ENCODE measurements around the gene GSTO2.
A peak's percentile ranks its signal among the peaks of the same experiment; 100 is the strongest.

GRCh38 chr10:104353325-104354048, 84.5 kb downstream of the GSTO2 start, which contains the start of gene CFAP58:
- TF ChIP-seq, protein P1, sequence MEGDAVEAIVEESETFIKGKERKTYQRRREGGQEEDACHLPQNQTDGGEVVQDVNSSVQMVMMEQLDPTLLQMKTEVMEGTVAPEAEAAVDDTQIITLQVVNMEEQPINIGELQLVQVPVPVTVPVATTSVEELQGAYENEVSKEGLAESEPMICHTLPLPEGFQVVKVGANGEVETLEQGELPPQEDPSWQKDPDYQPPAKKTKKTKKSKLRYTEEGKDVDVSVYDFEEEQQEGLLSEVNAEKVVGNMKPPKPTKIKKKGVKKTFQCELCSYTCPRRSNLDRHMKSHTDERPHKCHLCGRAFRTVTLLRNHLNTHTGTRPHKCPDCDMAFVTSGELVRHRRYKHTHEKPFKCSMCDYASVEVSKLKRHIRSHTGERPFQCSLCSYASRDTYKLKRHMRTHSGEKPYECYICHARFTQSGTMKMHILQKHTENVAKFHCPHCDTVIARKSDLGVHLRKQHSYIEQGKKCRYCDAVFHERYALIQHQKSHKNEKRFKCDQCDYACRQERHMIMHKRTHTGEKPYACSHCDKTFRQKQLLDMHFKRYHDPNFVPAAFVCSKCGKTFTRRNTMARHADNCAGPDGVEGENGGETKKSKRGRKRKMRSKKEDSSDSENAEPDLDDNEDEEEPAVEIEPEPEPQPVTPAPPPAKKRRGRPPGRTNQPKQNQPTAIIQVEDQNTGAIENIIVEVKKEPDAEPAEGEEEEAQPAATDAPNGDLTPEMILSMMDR (conservative IDR thresholded peaks at IDR 0.05; ENCODE audit: low read depth in 2 of 2) = peak; percentile 57 to 73
- TF ChIP-seq POLR2AphosphoS5 (IDR thresholded peaks at IDR 0.05; ENCODE audit: low read depth) (peak; percentile 62), ZNF114 (CRISPR knock-in tag; IDR thresholded peaks at IDR 0.05) (no peak), EZH2 (IDR thresholded peaks at IDR 0.05; ENCODE audit: low read depth, unreplicated experiment) (no peak), REST (IDR thresholded peaks at IDR 0.05; ENCODE audit: unreplicated experiment) (no peak), EZH2phosphoT487 (IDR thresholded peaks at IDR 0.05; ENCODE audit: unreplicated experiment) (no peak), CREB1 (CRISPR knock-in tag; IDR thresholded peaks at IDR 0.05; ENCODE audit: low read depth) (no peak)
- TF ChIP-seq, protein P2, sequence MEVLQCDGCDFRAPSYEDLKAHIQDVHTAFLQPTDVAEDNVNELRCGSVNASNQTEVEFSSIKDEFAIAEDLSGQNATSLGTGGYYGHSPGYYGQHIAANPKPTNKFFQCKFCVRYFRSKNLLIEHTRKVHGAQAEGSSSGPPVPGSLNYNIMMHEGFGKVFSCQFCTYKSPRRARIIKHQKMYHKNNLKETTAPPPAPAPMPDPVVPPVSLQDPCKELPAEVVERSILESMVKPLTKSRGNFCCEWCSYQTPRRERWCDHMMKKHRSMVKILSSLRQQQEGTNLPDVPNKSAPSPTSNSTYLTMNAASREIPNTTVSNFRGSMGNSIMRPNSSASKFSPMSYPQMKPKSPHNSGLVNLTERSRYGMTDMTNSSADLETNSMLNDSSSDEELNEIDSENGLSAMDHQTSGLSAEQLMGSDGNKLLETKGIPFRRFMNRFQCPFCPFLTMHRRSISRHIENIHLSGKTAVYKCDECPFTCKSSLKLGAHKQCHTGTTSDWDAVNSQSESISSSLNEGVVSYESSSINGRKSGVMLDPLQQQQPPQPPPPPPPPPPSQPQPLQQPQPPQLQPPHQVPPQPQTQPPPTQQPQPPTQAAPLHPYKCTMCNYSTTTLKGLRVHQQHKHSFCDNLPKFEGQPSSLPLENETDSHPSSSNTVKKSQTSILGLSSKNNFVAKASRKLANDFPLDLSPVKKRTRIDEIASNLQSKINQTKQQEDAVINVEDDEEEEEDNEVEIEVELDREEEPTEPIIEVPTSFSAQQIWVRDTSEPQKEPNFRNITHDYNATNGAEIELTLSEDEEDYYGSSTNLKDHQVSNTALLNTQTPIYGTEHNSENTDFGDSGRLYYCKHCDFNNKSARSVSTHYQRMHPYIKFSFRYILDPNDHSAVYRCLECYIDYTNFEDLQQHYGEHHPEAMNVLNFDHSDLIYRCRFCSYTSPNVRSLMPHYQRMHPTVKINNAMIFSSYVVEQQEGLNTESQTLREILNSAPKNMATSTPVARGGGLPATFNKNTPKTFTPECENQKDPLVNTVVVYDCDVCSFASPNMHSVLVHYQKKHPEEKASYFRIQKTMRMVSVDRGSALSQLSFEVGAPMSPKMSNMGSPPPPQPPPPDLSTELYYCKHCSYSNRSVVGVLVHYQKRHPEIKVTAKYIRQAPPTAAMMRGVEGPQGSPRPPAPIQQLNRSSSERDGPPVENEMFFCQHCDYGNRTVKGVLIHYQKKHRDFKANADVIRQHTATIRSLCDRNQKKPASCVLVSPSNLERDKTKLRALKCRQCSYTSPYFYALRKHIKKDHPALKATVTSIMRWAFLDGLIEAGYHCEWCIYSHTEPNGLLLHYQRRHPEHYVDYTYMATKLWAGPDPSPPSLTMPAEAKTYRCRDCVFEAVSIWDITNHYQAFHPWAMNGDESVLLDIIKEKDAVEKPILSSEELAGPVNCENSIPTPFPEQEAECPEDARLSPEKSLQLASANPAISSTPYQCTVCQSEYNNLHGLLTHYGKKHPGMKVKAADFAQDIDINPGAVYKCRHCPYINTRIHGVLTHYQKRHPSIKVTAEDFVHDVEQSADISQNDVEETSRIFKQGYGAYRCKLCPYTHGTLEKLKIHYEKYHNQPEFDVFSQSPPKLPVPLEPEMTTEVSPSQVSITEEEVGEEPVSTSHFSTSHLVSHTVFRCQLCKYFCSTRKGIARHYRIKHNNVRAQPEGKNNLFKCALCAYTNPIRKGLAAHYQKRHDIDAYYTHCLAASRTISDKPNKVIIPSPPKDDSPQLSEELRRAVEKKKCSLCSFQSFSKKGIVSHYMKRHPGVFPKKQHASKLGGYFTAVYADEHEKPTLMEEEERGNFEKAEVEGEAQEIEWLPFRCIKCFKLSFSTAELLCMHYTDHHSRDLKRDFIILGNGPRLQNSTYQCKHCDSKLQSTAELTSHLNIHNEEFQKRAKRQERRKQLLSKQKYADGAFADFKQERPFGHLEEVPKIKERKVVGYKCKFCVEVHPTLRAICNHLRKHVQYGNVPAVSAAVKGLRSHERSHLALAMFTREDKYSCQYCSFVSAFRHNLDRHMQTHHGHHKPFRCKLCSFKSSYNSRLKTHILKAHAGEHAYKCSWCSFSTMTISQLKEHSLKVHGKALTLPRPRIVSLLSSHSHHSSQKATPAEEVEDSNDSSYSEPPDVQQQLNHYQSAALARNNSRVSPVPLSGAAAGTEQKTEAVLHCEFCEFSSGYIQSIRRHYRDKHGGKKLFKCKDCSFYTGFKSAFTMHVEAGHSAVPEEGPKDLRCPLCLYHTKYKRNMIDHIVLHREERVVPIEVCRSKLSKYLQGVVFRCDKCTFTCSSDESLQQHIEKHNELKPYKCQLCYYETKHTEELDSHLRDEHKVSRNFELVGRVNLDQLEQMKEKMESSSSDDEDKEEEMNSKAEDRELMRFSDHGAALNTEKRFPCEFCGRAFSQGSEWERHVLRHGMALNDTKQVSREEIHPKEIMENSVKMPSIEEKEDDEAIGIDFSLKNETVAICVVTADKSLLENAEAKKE (CRISPR knock-in tag; IDR thresholded peaks at IDR 0.05) = no peak
- TF ChIP-seq, protein P3, sequence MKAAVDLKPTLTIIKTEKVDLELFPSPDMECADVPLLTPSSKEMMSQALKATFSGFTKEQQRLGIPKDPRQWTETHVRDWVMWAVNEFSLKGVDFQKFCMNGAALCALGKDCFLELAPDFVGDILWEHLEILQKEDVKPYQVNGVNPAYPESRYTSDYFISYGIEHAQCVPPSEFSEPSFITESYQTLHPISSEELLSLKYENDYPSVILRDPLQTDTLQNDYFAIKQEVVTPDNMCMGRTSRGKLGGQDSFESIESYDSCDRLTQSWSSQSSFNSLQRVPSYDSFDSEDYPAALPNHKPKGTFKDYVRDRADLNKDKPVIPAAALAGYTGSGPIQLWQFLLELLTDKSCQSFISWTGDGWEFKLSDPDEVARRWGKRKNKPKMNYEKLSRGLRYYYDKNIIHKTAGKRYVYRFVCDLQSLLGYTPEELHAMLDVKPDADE (IDR thresholded peaks at IDR 0.05) = no peak
